ENCODE measurements around the gene NFIB.
A peak's percentile ranks its signal among the peaks of the same experiment; 100 is the strongest.

Gene NFIB

GRCh38 chr9:14095277-14095676 is 218.7 kb downstream of the NFIB start:
- no peak for DNase-seq

GRCh38 chr9:14094491-14094890 is 219.4 kb downstream of the NFIB start:
- DNase-seq = no peak

- no peak for DNase-seq
These were observed 221.6 kb downstream of the NFIB start for GRCh38 chr9:14092344-14092743.

- no peak for DNase-seq
These were observed 224.7 kb downstream of the NFIB start for GRCh38 chr9:14089051-14089803.

- no peak for DNase-seq
These were observed 226.4 kb downstream of the NFIB start for GRCh38 chr9:14087576-14087975.

GRCh38 chr9:14086495-14086894 is 227.4 kb downstream of the NFIB start:
- DNase-seq = no peak

- DNase-seq = no peak
These were observed 228.1 kb downstream of the NFIB start for GRCh38 chr9:14085810-14086209.

GRCh38 chr9:14084867-14085266 is 229.1 kb downstream of the NFIB start:
- DNase-seq = no peak

GRCh38 chr9:14083366-14083765 is 230.6 kb downstream of the NFIB start:
- DNase-seq = no peak

GRCh38 chr9:14082732-14083131 is 231.2 kb downstream of the NFIB start:
- no peak for DNase-seq

GRCh38 chr9:14081745-14082144 is 232.2 kb downstream of the NFIB start:
- DNase-seq = no peak

- DNase-seq = peak; percentile 2
These were observed 232.9 kb downstream of the NFIB start for GRCh38 chr9:14080959-14081542.

- no peak for DNase-seq
These were observed 234.5 kb downstream of the NFIB start for GRCh38 chr9:14079440-14079839.

GRCh38 chr9:14077672-14078071 is 236.3 kb downstream of the NFIB start:
- DNase-seq = no peak

GRCh38 chr9:14075218-14075617 is 238.7 kb downstream of the NFIB start:
- no peak for DNase-seq

- no peak for DNase-seq
These were observed 241.1 kb downstream of the NFIB start for GRCh38 chr9:14072850-14073249.

- no peak for DNase-seq
These were observed 242.5 kb downstream of the NFIB start for GRCh38 chr9:14071484-14071883.

GRCh38 chr9:14068690-14069089 is 245.3 kb downstream of the NFIB start:
- DNase-seq = no peak

GRCh38 chr9:14066831-14067230 is 247.1 kb downstream of the NFIB start:
- no peak for DNase-seq

GRCh38 chr9:14066032-14066431 is 247.9 kb downstream of the NFIB start:
- no peak for DNase-seq

- no peak for DNase-seq
These were observed 249.0 kb downstream of the NFIB start for GRCh38 chr9:14064940-14065339.

GRCh38 chr9:14063756-14064155 is 250.2 kb downstream of the NFIB start:
- no peak for DNase-seq

- DNase-seq = no peak
These were observed 251.2 kb downstream of the NFIB start for GRCh38 chr9:14062586-14063221.

- DNase-seq = no peak
These were observed 251.9 kb downstream of the NFIB start for GRCh38 chr9:14061936-14062585.

All from activated CD4-positive, alpha-beta T cell treated with anti-CD3 and anti-CD28 coated beads for 48 hours (primary cell).